NCI-H526 (cell line): ENCODE results near the gene GDF7.

ENCODE experiments used
- DNase-seq, 2 experiments: peaks; one replicate each; lab custom pipeline; 2025; lab: John Stamatoyannopoulos, UW

GDF7 gene

GRCh38 chr2:20661421-20662307 is 5.3 kb upstream of the GDF7 start:
- DNase-seq, result peak; percentile 54 to 68

- DNase-seq, result no peak
Observed at GRCh38 chr2:20662308-20662937, 4.5 kb upstream of the GDF7 start.

GRCh38 chr2:20663196-20664070 is 3.5 kb upstream of the GDF7 start:
- no peak for DNase-seq

- no peak for DNase-seq
Observed at GRCh38 chr2:20664071-20664390, 2.9 kb upstream of the GDF7 start.

- DNase-seq, result no peak
Observed at GRCh38 chr2:20664431-20665242, 2.3 kb upstream of the GDF7 start.

GRCh38 chr2:20665243-20666004 is 1.5 kb upstream of the GDF7 start:
- peak in 1 of 2 experiments; percentile 54 for DNase-seq

- peak in 1 of 2 experiments; percentile 70 for DNase-seq
Observed at GRCh38 chr2:20666005-20666303, 990 bp upstream of the GDF7 start.

- DNase-seq, result peak in 1 of 2 experiments; percentile 51
Observed at GRCh38 chr2:20667151-20667530, 197 bp downstream of the GDF7 start.

- peak in 1 of 2 experiments; percentile 42 for DNase-seq
Observed at GRCh38 chr2:20667531-20668401, 822 bp downstream of the GDF7 start.

GRCh38 chr2:20668451-20668850 is 1.5 kb downstream of the GDF7 start:
- DNase-seq, result no peak

GRCh38 chr2:20668871-20669475 is 2.0 kb downstream of the GDF7 start:
- no peak for DNase-seq

GRCh38 chr2:20669562-20670314 is 2.8 kb downstream of the GDF7 start:
- no peak for DNase-seq

- no peak for DNase-seq
Observed at GRCh38 chr2:20670315-20671035, 3.5 kb downstream of the GDF7 start.

GRCh38 chr2:20671036-20671735 is 4.2 kb downstream of the GDF7 start:
- no peak for DNase-seq

- no peak for DNase-seq
Observed at GRCh38 chr2:20671736-20672080, 4.8 kb downstream of the GDF7 start.

- no peak for DNase-seq
Observed at GRCh38 chr2:20672201-20672951, 5.4 kb downstream of the GDF7 start.

- no peak for DNase-seq
Observed at GRCh38 chr2:20673686-20674308, 6.9 kb downstream of the GDF7 start.
